WTC11 (cell line): ENCODE data around the gene SHANK2.

Experiments used
- GABPB1 ChIP-seq: sonication (generic); formaldehyde crosslinking; IDR thresholded peaks from 2 replicates; pipeline ENCODE4 v1.8.1; 2023; ENCODE audit warnings: mild to moderate bottlenecking, missing genetic modification reagents
- NFE2L1 ChIP-seq: sonication (generic); formaldehyde crosslinking; IDR thresholded peaks from 2 replicates; pipeline ENCODE4 v1.8.1; 2023; ENCODE audit warnings: missing genetic modification reagents
- ZNF423 ChIP-seq: fragments of 250-450 bp; sonication (Bioruptor Pico); IDR thresholded peaks from 2 replicates; pipeline ENCODE4 v2.1.2; 2022; ENCODE audit warnings: mild to moderate bottlenecking, moderate library complexity
- TF ChIP-seq, protein P1 (sequence below): sonication (generic); formaldehyde crosslinking; IDR thresholded peaks from 2 replicates; pipeline ENCODE4 v1.8.0; 2023; ENCODE audit warnings: missing genetic modification reagents

DNA sequence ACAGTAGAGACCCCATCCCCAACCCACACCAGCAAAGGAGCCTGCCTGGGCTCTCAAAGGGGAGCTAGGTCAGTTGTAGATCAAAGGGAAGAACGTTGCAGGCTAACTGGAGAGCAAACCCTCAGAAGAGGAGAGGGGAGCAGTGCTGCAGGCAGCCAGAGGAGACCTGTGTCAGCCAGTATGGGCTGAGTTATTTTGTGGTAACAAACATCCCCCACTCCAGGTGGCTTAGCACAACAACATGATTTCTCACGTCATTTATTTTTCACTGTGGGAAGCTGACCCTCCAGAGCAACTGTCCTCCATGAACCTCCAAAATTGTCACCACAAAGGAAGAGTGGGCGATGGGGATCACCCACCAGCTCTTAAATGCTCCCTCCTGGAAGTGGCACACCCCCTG lies 19.8 kb upstream of the SHANK2 start:
- no peak for TF ChIP-seq NFE2L1
- no peak for TF ChIP-seq ZNF423
- TF ChIP-seq, protein P1, sequence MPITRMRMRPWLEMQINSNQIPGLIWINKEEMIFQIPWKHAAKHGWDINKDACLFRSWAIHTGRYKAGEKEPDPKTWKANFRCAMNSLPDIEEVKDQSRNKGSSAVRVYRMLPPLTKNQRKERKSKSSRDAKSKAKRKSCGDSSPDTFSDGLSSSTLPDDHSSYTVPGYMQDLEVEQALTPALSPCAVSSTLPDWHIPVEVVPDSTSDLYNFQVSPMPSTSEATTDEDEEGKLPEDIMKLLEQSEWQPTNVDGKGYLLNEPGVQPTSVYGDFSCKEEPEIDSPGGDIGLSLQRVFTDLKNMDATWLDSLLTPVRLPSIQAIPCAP: no peak
- TF ChIP-seq GABPB1 (CRISPR knock-in tag): no peak
